H1 (cell line): ENCODE results near the gene MAP2K7.

Experiments
- EP300 ChIP-seq, 2 experiments: IDR thresholded peaks; 1 replicate in 1 of 2; 2 replicates in 1 of 2; pipeline ENCODE4 v1.6.1; 2011 to 2012; ENCODE audit warnings: low read depth in 2 of 2, low read length in 2 of 2, mild to moderate bottlenecking in 2 of 2, borderline replicate concordance in 1 of 2, inconsistent platforms in 1 of 2, moderate library complexity in 1 of 2
- TF ChIP-seq, protein P1 (sequence below), 3 experiments: IDR thresholded peaks; 1 replicate in 2 of 3; 2 replicates in 1 of 3; pipeline versions ENCODE4 v1.5.1 to v1.6.1; 2011; ENCODE audit warnings: low read length in 3 of 3, mild to moderate bottlenecking in 3 of 3, inconsistent platforms in 2 of 3, low read depth in 1 of 3, moderate library complexity in 1 of 3; ENCODE audit not compliant: insufficient read depth in 1 of 3; ENCODE audit errors: control extremely low read depth in 1 of 3

DNA sequence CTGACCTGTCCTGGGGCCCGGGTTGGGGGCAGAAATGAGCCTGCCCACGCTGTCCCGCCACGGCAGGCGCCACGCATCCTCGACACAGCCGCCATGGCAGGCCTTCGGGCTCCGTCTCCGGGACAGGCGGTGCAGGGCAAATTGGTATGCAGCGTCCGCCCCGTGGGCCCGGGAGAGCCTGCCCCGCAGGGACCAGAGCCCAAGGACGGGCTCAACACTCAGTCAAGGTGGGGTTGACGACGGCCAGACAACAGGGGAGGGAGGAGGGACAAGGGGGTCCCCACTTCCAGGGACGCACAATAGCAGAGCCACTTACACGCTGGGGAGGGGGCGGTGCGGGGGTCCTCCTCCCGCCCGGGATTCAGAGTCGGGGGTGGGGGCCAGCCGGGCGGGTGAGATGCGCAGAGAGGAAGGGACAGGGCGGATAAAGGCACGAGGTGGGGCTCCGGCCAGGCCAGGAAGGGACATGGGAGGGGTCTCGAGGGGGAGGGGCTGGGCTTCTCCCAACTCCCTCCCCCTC, 21.0 kb downstream of the MAP2K7 start:
- TF ChIP-seq EP300 (IDR thresholded peaks at IDR 0.05; ENCODE audit: borderline replicate concordance in 1 of 2, low read depth in 2 of 2, low read length in 2 of 2), result no peak
- TF ChIP-seq, protein P1, sequence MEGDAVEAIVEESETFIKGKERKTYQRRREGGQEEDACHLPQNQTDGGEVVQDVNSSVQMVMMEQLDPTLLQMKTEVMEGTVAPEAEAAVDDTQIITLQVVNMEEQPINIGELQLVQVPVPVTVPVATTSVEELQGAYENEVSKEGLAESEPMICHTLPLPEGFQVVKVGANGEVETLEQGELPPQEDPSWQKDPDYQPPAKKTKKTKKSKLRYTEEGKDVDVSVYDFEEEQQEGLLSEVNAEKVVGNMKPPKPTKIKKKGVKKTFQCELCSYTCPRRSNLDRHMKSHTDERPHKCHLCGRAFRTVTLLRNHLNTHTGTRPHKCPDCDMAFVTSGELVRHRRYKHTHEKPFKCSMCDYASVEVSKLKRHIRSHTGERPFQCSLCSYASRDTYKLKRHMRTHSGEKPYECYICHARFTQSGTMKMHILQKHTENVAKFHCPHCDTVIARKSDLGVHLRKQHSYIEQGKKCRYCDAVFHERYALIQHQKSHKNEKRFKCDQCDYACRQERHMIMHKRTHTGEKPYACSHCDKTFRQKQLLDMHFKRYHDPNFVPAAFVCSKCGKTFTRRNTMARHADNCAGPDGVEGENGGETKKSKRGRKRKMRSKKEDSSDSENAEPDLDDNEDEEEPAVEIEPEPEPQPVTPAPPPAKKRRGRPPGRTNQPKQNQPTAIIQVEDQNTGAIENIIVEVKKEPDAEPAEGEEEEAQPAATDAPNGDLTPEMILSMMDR (IDR thresholded peaks at IDR 0.05; ENCODE audit: control extremely low read depth in 1 of 3, insufficient read depth in 1 of 3, low read depth in 1 of 3, low read length in 3 of 3), result no peak
